Measurements from ENCODE around the gene FAM120B. TPM values are rescaled to one million over a fixed set of nuclear protein-coding genes. Genes with fewer than 3 reads are reported as not detected.

The FAM120B gene
- total RNA-seq, 3 donors from 2014 or later (not counting 1 experiment from before 2014, with no cell fraction given), result 37.8 to 55.6 (median 39.9) TPM

DNA sequence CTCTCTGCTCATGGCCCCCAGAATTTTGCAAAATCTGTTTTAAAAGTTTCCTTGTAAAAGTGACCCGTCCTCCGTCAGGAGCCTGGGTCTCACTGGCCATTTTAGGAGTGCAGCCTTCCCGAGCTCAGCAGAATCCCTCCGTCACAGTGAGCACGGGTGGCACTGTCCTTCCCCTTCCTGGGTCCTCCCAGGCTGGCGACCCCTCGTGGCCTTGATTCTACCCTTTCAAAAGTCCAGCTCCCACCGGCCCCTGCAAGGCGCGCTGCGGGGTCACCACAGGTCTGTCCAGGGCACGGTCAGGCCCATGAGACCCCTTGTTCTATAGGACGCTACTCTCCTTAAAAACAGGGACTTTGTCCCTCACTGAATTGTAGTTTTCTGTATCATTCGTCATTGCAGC, 133.9 kb downstream of the FAM120B start:
- ATAC-seq (no peak), DNase-seq (no peak)
- intact Hi-C loops (cut with micrococcal nuclease), result loop anchor here (5.0 kb wide), 3 partner anchors 33 to 133 kb away; partner anchors contain the start of gene FAM120B
- Mint-ChIP-seq H3K9me3 (no peaks in the 10 kb centered on the region), H3K27ac (peak overlapping the region; percentile 81 to 86), H3K27me3 (ENCODE audit: low read depth in 2 of 2) (no peaks in the 10 kb centered on the region), H3K36me3 (no peaks in the 10 kb centered on the region), H3K4me1 (peaks cover 74 to 77% of the 10 kb centered on the region in 2 donors), H3K4me3 (no peak overlapping the region)
- Histone ChIP-seq H3K36me3 (ENCODE audit: control insufficient read depth, insufficient read depth, low read length) (no peaks in the 10 kb centered on the region), H3K4me1 (ENCODE audit: control insufficient read depth, insufficient read depth, low read length) (peaks cover 78% of the 10 kb centered on the region), H3K4me3 (ENCODE audit: low read length) (no peak overlapping the region), H3K27ac (ENCODE audit: low read length) (no peak overlapping the region), H3K27me3 (ENCODE audit: control insufficient read depth, insufficient read depth, low read length) (no peaks in the 10 kb centered on the region), H3K9me3 (ENCODE audit: control insufficient read depth, insufficient read depth, low read length) (peaks cover 8% of the 10 kb centered on the region)
- TF ChIP-seq, protein P1, sequence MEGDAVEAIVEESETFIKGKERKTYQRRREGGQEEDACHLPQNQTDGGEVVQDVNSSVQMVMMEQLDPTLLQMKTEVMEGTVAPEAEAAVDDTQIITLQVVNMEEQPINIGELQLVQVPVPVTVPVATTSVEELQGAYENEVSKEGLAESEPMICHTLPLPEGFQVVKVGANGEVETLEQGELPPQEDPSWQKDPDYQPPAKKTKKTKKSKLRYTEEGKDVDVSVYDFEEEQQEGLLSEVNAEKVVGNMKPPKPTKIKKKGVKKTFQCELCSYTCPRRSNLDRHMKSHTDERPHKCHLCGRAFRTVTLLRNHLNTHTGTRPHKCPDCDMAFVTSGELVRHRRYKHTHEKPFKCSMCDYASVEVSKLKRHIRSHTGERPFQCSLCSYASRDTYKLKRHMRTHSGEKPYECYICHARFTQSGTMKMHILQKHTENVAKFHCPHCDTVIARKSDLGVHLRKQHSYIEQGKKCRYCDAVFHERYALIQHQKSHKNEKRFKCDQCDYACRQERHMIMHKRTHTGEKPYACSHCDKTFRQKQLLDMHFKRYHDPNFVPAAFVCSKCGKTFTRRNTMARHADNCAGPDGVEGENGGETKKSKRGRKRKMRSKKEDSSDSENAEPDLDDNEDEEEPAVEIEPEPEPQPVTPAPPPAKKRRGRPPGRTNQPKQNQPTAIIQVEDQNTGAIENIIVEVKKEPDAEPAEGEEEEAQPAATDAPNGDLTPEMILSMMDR (IDR thresholded peaks at IDR 0.05), result no peak
- 93% methylated on average over 14 of the region's 14 CpGs for WGBS (ENCODE audit: insufficient coverage)

DNA sequence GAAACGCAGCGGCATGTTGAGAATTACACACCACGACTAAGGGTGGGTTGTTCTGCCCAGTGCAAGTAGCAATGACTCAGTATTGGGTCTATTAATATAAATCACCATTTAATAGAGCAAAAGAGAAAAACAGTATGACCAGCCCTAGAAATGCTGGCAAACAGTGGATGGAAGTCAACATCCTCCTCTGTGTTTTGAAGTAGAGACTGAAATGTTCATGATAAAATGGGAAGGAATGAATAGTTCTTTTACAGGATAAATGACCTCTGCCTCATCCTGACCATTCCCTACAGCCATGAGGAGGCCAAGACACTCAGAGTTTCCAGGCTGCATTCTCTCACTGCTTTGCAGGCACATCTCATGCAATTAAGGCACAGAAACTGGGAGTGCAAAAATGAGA, 134.8 kb downstream of the FAM120B start:
- no peaks in the 10 kb centered on the region for H3K27me3 Mint-ChIP-seq (ENCODE audit: low read depth in 2 of 2)
- no peaks in the 10 kb centered on the region for H3K9me3 Mint-ChIP-seq
- WGBS (ENCODE audit: insufficient coverage), result 100% methylated on average over 3 of the region's 3 CpGs
- H3K27me3 ChIP-seq (ENCODE audit: control insufficient read depth, insufficient read depth, low read length), result no peaks in the 10 kb centered on the region
- intact Hi-C loops (cut with micrococcal nuclease), result loop anchor here (5.0 kb wide), 3 partner anchors 34 to 134 kb away; partner anchors contain the start of gene FAM120B
- peaks cover 2% of the 10 kb centered on the region for H3K9me3 ChIP-seq (ENCODE audit: control insufficient read depth, insufficient read depth, low read length)
- no peaks in the 10 kb centered on the region for H3K36me3 ChIP-seq (ENCODE audit: control insufficient read depth, insufficient read depth, low read length)
- peaks cover 81% of the 10 kb centered on the region for H3K4me1 ChIP-seq (ENCODE audit: control insufficient read depth, insufficient read depth, low read length)
- H3K27ac ChIP-seq (ENCODE audit: low read length), result peak overlapping the region; percentile 22
- peak overlapping the region in 1 of 2 donors; percentile 86 for H3K27ac Mint-ChIP-seq
- peak overlapping the region; percentile 31 for H3K4me3 Mint-ChIP-seq
- H3K4me1 Mint-ChIP-seq, result peaks cover 80% of the 10 kb centered on the region in 2 donors
- H3K36me3 Mint-ChIP-seq, result no peaks in the 10 kb centered on the region
- DNase-seq (no peak), ATAC-seq (no peak)
- TF ChIP-seq, protein P1 (IDR thresholded peaks at IDR 0.05), result no peak
- H3K4me3 ChIP-seq (ENCODE audit: low read length), result no peak overlapping the region

DNA sequence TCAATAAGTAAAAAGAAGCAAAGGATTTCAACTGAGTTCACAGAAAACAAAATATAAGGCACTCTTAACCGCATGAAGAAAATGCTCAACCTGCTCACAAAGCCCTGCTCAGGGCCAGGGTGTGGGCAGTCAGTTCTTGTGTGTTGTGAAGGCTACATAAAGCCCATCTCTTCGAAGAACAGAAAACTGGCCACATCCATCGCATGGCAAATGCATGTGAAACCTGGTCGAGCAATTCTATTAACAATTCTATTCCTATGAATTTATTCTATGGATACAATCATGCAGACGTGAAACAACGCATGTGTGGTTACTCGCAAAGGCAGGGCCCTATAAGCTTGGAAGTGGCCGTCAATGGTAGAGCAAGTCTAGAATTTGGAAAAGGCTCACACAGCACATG, 136.0 kb downstream of the FAM120B start:
- Histone ChIP-seq H3K9me3 (ENCODE audit: control insufficient read depth, insufficient read depth, low read length) (peaks cover 2% of the 10 kb centered on the region), H3K4me3 (ENCODE audit: low read length) (no peak overlapping the region), H3K36me3 (ENCODE audit: control insufficient read depth, insufficient read depth, low read length) (no peaks in the 10 kb centered on the region), H3K27ac (ENCODE audit: low read length) (peak overlapping the region; percentile 92), H3K27me3 (ENCODE audit: control insufficient read depth, insufficient read depth, low read length) (no peaks in the 10 kb centered on the region), H3K4me1 (ENCODE audit: control insufficient read depth, insufficient read depth, low read length) (peaks cover 79% of the 10 kb centered on the region)
- H3K4me3 Mint-ChIP-seq, result peak overlapping the region; percentile 61
- no peaks in the 10 kb centered on the region for H3K27me3 Mint-ChIP-seq (ENCODE audit: low read depth in 2 of 2)
- ATAC-seq (no peak), DNase-seq (no peak)
- intact Hi-C loops (cut with micrococcal nuclease), result loop anchor here (5.0 kb wide), 3 partner anchors 35 to 135 kb away; partner anchors contain the start of gene FAM120B
- TF ChIP-seq, protein P1 (IDR thresholded peaks at IDR 0.05), result no peak
- H3K27ac Mint-ChIP-seq, result peak overlapping the region; percentile 86 to 95
- WGBS (ENCODE audit: insufficient coverage), result 95% methylated on average over 8 of the region's 8 CpGs
- peaks cover 76 to 81% of the 10 kb centered on the region in 2 donors for H3K4me1 Mint-ChIP-seq
- no peaks in the 10 kb centered on the region for H3K9me3 Mint-ChIP-seq
- H3K36me3 Mint-ChIP-seq, result no peaks in the 10 kb centered on the region

Data from natural killer cell (primary cell).